Stomach (tissue), 9 donors: ENCODE data around the gene ZCCHC10. TPM values are rescaled to one million over a fixed set of nuclear protein-coding genes. Genes with fewer than 3 reads are reported as not detected.

Experiments used
- DNase-seq, 2 donors: peaks; one replicate each; pipeline versions ENCODE4 v3.0.0 to v3.0.0-alpha.2; 2013 to 2019
- H3K27ac ChIP-seq, 5 donors: fragments of 200-600 bp in 4 of 5; sonication (generic) in 4 of 5; one replicate each; pipeline ENCODE4 v1.5.1; 2013 to 2019; ENCODE audit warnings: mild to moderate bottlenecking in 1 of 5, moderate library complexity in 1 of 5
- H3K27me3 ChIP-seq, 3 donors: fragments of 200-600 bp; sonication (generic); one replicate each; pipeline ENCODE4 v1.5.1; 2017 to 2019; ENCODE audit warnings: mixed run types in 1 of 3
- H3K36me3 ChIP-seq, 4 donors: fragments of 200-600 bp; sonication (generic); 1 replicate in 3 of 4; 2 replicates in 1 of 4; pipeline ENCODE4 v1.5.1; 2016 to 2019
- H3K4me1 ChIP-seq, 4 donors: fragments of 200-600 bp; sonication (generic); one replicate each; pipeline ENCODE4 v1.5.1; 2016 to 2019
- H3K4me3 ChIP-seq, 4 donors: fragments of 200-600 bp; sonication (generic) in 3 of 4; one replicate each; pipeline ENCODE4 v1.5.1; 2016 to 2019; ENCODE audit warnings: mild to moderate bottlenecking in 1 of 4
- H3K9me3 ChIP-seq, 4 donors: fragments of 200-600 bp; sonication (generic); one replicate each; pipeline ENCODE4 v1.5.1; 2016 to 2019
- CTCF ChIP-seq, 7 experiments: fragments of 450-650 bp in 4 of 7; fragments of 200-600 bp in 3 of 7; sonication (generic) in 3 of 7; IDR thresholded peaks; one replicate each; pipeline ENCODE4 v1.5.1; 2016 to 2019; ENCODE audit warnings: antibody characterized with exemption in 7 of 7, control low read depth in 2 of 7, mild to moderate bottlenecking in 1 of 7
- EP300 ChIP-seq: sonication (generic); formaldehyde crosslinking; IDR thresholded peaks from one replicate; pipeline ENCODE4 v1.6.1; 2017; ENCODE audit warnings: antibody characterized with exemption
- POLR2A ChIP-seq, 4 donors: fragments of 450-650 bp; IDR thresholded peaks; one replicate each; pipeline ENCODE4 v1.6.1; 2016; ENCODE audit warnings: antibody characterized with exemption in 4 of 4, control low read depth in 2 of 4, mild to moderate bottlenecking in 1 of 4, moderate library complexity in 1 of 4
- POLR2AphosphoS5 ChIP-seq, 3 donors: sonication (generic); formaldehyde crosslinking; IDR thresholded peaks; one replicate each; pipeline ENCODE4 v1.6.1; 2016; ENCODE audit warnings: antibody characterized with exemption in 3 of 3
- WGBS, 5 donors: extraction: QIAGEN DNeasy Blood & Tissue Kit in 3 of 5; methylation state at CpG; one replicate each; pipeline versions ENCODE4 v1.1.5 to v1.1.7; 2013 to 2018; 5-methylcytosine and 5-hydroxymethylcytosine counted together
- intact Hi-C: fragments of 100-400 bp; cut with DNase I; formaldehyde crosslinking; loops from one replicate; pipeline ENCODE4 v1.15.1; 2023; ENCODE audit warnings: low total_unique reads
- polyA plus RNA-seq, 3 donors: library from polyadenylated mRNA; stranded (reverse); fragments of 200-250 nt; gene quantifications; one replicate each; pipeline ENCODE4 v1.2.3, GENCODE V29; 2013
- small RNA-seq, 4 donors: library from RNA; depleted of rRNA; stranded (forward); fragments of <200 nt; gene quantifications; one replicate each; pipeline ENCODE3, GENCODE V24; 2016
- total RNA-seq, 5 donors: library from RNA; depleted of rRNA; stranded (reverse); fragments of >200 nt; gene quantifications; one replicate each; pipeline versions ENCODE4 v1.1.0 to v1.2.3, GENCODE V29; 2014 to 2016
- donor health status: healthy with polysubstance abuse.
- donor health status: Bipolar disorder and iron deficiency.
- donor health status: healthy.

ZCCHC10 gene
- total and polyA plus RNA-seq, 8 donors = 0.29 to 45.1 (median 11.8) TPM

- H3K4me1 ChIP-seq = peaks cover 16 to 77% (median 42%) of the 10 kb centered on the region in 4 donors
- no peaks in the 10 kb centered on the region for H3K27me3 ChIP-seq
- TF ChIP-seq EP300 (no peak), POLR2A (IDR thresholded peaks at IDR 0.05) (no peak), POLR2AphosphoS5 (IDR thresholded peaks at IDR 0.05) (no peak), CTCF (IDR thresholded peaks at IDR 0.05) (no peak)
- peaks cover 0 to 6% (median 0%) of the 10 kb centered on the region in 4 donors for H3K36me3 ChIP-seq
- no peaks in the 10 kb centered on the region for H3K9me3 ChIP-seq
- intact Hi-C loops = no loop called here
- H3K4me3 ChIP-seq = no peak overlapping the region
- no peak for DNase-seq
- 34 to 55% (median 42%) methylated on average over 2 of the region's 2 CpGs for WGBS, 5 donors
- no peak overlapping the region for H3K27ac ChIP-seq
Measured at GRCh38 chr5:132947671-132948070, 78.7 kb downstream of the ZCCHC10 start.

Small RNA genes lying within 50 kb of the gene (small RNA-seq; reads per million reads assigned to genes)
- 0 reads per million in 4 donors for gene AC113410.1
- 0 to 0.07 (median 0) reads per million in 4 donors for gene AC113410.3
- 0 reads per million in 4 donors for gene ATP6V0E1P1
- gene RF00019 = 0 reads per million in 4 donors

Other genes starting within 250 kb of the ZCCHC10 start
- 10 to 100 TPM; 18.5 to 47.3 (median 36.2) TPM for gene SEPTIN8, start 249.3 kb downstream of the ZCCHC10 start, total RNA-seq
- 10 to 100 TPM; 15.5 to 28.4 (median 27.4) TPM for gene SEPTIN8, start 249.3 kb downstream of the ZCCHC10 start, polyA plus RNA-seq
- gene SOWAHA, start 213.2 kb downstream of the ZCCHC10 start, total RNA-seq = 10 to 100 TPM in 2 of 5 donors, 1 to 10 TPM in 2, not detected in 1; 6.8 to 91.8 (median 13.2) TPM
- 1 to 10 TPM; 2.4 to 5.7 (median 5.2) TPM for gene SOWAHA, start 213.2 kb downstream of the ZCCHC10 start, polyA plus RNA-seq
- gene SHROOM1, start 195.9 kb downstream of the ZCCHC10 start, total RNA-seq = 100 to 1,000 TPM in 1 of 5 donors, 10 to 100 TPM in 3, 1 to 10 TPM in 1; 5.3 to 264 (median 48.7) TPM
- 10 to 100 TPM in 1 of 3 donors, 1 to 10 TPM in 2; 7.5 to 12.8 (median 9.6) TPM for gene SHROOM1, start 195.9 kb downstream of the ZCCHC10 start, polyA plus RNA-seq
- 1 to 10 TPM in 2 of 5 donors, not detected in 3; 1.2 to 4.4 TPM for gene GDF9, start 160.1 kb downstream of the ZCCHC10 start, total RNA-seq
- gene GDF9, start 160.1 kb downstream of the ZCCHC10 start, polyA plus RNA-seq = 1 to 10 TPM in 1 of 3 donors, under 1 TPM in 1, not detected in 1; 0.25 to 1.1 TPM
- gene UQCRQ, start 159.9 kb downstream of the ZCCHC10 start, total RNA-seq = 100 to 1,000 TPM in 2 of 5 donors, 10 to 100 TPM in 3; 66.5 to 173 (median 83.4) TPM
- gene UQCRQ, start 159.9 kb downstream of the ZCCHC10 start, polyA plus RNA-seq = 100 to 1,000 TPM; 470 to 603 (median 499) TPM
- 1 to 10 TPM in 2 of 5 donors, under 1 TPM in 1, not detected in 2; 0.92 to 2.3 (median 1.3) TPM for gene LEAP2, start 152.9 kb downstream of the ZCCHC10 start, total RNA-seq
- 1 to 10 TPM; 1.4 to 2.2 (median 1.4) TPM for gene LEAP2, start 152.9 kb downstream of the ZCCHC10 start, polyA plus RNA-seq
- 100 to 1,000 TPM in 2 of 5 donors, 10 to 100 TPM in 3; 15.9 to 133 (median 99.1) TPM for gene AFF4, start 62.9 kb downstream of the ZCCHC10 start, total RNA-seq
- 10 to 100 TPM in 1 of 3 donors, 1 to 10 TPM in 2; 7.0 to 18.3 (median 9.4) TPM for gene AFF4, start 62.9 kb downstream of the ZCCHC10 start, polyA plus RNA-seq
- gene HSPA4, start 25.5 kb upstream of the ZCCHC10 start, total RNA-seq = 10 to 100 TPM; 21.6 to 79.1 (median 48.8) TPM
- gene HSPA4, start 25.5 kb upstream of the ZCCHC10 start, polyA plus RNA-seq = 10 to 100 TPM; 29.3 to 44.5 (median 29.9) TPM